ENCODE data around the gene ZNF428. TPM values are rescaled to one million over a fixed set of nuclear protein-coding genes. Genes with fewer than 3 reads are reported as not detected.

Gene ZNF428
- total RNA-seq, 1 donor from 2014 or later = 17.9 TPM

Other genes with a start within 250 kb of the ZNF428 start
- not detected in 2 replicates for gene TEX101, start 204.7 kb downstream of the ZNF428 start, total RNA-seq
- 4.1 and 5.3 TPM in 2 replicates for gene LYPD3, start 154.0 kb downstream of the ZNF428 start, total RNA-seq
- gene PHLDB3, start 114.9 kb downstream of the ZNF428 start, total RNA-seq = 26.8 and 28.7 TPM in 2 replicates
- gene ETHE1, start 92.4 kb downstream of the ZNF428 start, total RNA-seq = 55.1 and 55.4 TPM in 2 replicates
- 1.4 and 2.6 TPM in 2 replicates for gene ZNF575, start 86.4 kb downstream of the ZNF428 start, total RNA-seq
- gene XRCC1, start 44.1 kb downstream of the ZNF428 start, total RNA-seq = 27.4 and 28.7 TPM in 2 replicates
- gene PINLYP, start 43.8 kb downstream of the ZNF428 start, total RNA-seq = 4.9 and 5.7 TPM in 2 replicates
- 33.5 and 34.9 TPM in 2 replicates for gene IRGQ, start 23.5 kb downstream of the ZNF428 start, total RNA-seq
- gene ZNF576, start 23.0 kb downstream of the ZNF428 start, total RNA-seq = 17.3 and 18.6 TPM in 2 replicates
- 0.10 and 0.13 TPM in 2 replicates for gene SRRM5, start 7.5 kb downstream of the ZNF428 start, total RNA-seq
- gene CADM4, start 20.2 kb upstream of the ZNF428 start, total RNA-seq = 0.32 and 0.39 TPM in 2 replicates
- gene PLAUR, start 50.5 kb upstream of the ZNF428 start, total RNA-seq = 10.9 and 12.1 TPM in 2 replicates
- gene IRGC, start 96.4 kb upstream of the ZNF428 start, total RNA-seq = not detected in 2 replicates
- 86.6 and 89.2 TPM in 2 replicates for gene SMG9, start 135.3 kb upstream of the ZNF428 start, total RNA-seq
- 183 and 185 TPM in 2 replicates for gene KCNN4, start 161.3 kb upstream of the ZNF428 start, total RNA-seq
- 0.29 TPM in 1 of 2 replicates, not detected in the other for gene LYPD5, start 182.8 kb upstream of the ZNF428 start, total RNA-seq
- gene ZNF283, start 207.7 kb upstream of the ZNF428 start, total RNA-seq = 4.0 and 4.8 TPM in 2 replicates